HepG2 (cell line): ENCODE results near the gene NAALAD2. TPM values are rescaled to one million over a fixed set of nuclear protein-coding genes. Genes with fewer than 3 reads are reported as not detected.

Source experiments
- BRCA1 ChIP-seq: sonication (generic); formaldehyde crosslinking; IDR thresholded peaks from 2 replicates; pipeline ENCODE4 v1.4.0; 2020; ENCODE audit warnings: missing genetic modification reagents
- CCAR2 ChIP-seq: fragments of 200-400 bp; formaldehyde crosslinking; optimal IDR thresholded peaks from 2 replicates; pipeline ENCODE3; 2018; ENCODE audit warnings: low read depth, mild to moderate bottlenecking, low read length, moderate library complexity
- CHCHD3 ChIP-seq: sonication (generic); formaldehyde crosslinking; IDR thresholded peaks from 2 replicates; pipeline ENCODE4 v1.8.0; 2022; ENCODE audit warnings: mild to moderate bottlenecking, missing genetic modification reagents, moderate library complexity
- ISX ChIP-seq: sonication (generic); formaldehyde crosslinking; conservative IDR thresholded peaks from 2 replicates; pipeline ENCODE4 v1.5.0; 2020; ENCODE audit warnings: missing genetic modification reagents
- PCBP2 ChIP-seq: fragments of 200-400 bp; formaldehyde crosslinking; optimal IDR thresholded peaks from 2 replicates; pipeline ENCODE3; 2018; ENCODE audit warnings: low read length, low read depth; ENCODE audit not compliant: poor library complexity, severe bottlenecking
- RNF2 ChIP-seq: fragments of 450-650 bp; conservative IDR thresholded peaks from 2 replicates; pipeline ENCODE4 v1.6.1; 2016; ENCODE audit warnings: low read depth
- ZBTB37 ChIP-seq: sonication (generic); formaldehyde crosslinking; IDR thresholded peaks from 2 replicates; pipeline ENCODE4 v1.4.0; 2020; ENCODE audit warnings: mild to moderate bottlenecking, missing genetic modification reagents
- ZBTB7A ChIP-seq: sonication (generic); formaldehyde crosslinking; IDR thresholded peaks from 2 replicates; pipeline ENCODE4 v1.8.0; 2022; ENCODE audit warnings: mild to moderate bottlenecking, missing genetic modification reagents
- ZBTB8A ChIP-seq: sonication (generic); formaldehyde crosslinking; IDR thresholded peaks from 2 replicates; pipeline ENCODE4 v1.4.0; 2020; ENCODE audit warnings: mild to moderate bottlenecking, low read depth, missing genetic modification reagents, borderline replicate concordance
- ZNF329 ChIP-seq: sonication (generic); formaldehyde crosslinking; IDR thresholded peaks from 2 replicates; pipeline ENCODE4 v1.9.0; 2021; ENCODE audit warnings: low read depth, mild to moderate bottlenecking, missing genetic modification reagents
- ZNF788 ChIP-seq: sonication (generic); formaldehyde crosslinking; IDR thresholded peaks from 2 replicates; pipeline ENCODE4 v1.5.0; 2020; ENCODE audit warnings: mild to moderate bottlenecking, missing genetic modification reagents, borderline replicate concordance
- ZSCAN30 ChIP-seq: sonication (generic); formaldehyde crosslinking; IDR thresholded peaks from 2 replicates; pipeline ENCODE4 v1.5.0; 2020; ENCODE audit warnings: mild to moderate bottlenecking, missing genetic modification reagents
- polyA plus RNA-seq, 8 experiments: library from polyadenylated mRNA; depleted of rRNA in 3 of 8; stranded (reverse) in 7 of 8; unstranded in 1 of 8; fragments of >200 nt; fragmentation: Illumina TruSeq in 4 of 8; extraction: Trizol in 4 of 8; gene quantifications; 2 replicates each; pipeline versions ENCODE4 v1.2.1 to v1.2.3, GENCODE V29; 2011 to 2016; ENCODE audit warnings: low read depth in 4 of 8, missing spikeins in 1 of 8, mixed read lengths in 1 of 8; ENCODE audit not compliant: insufficient read depth in 1 of 8
- total RNA-seq, 5 experiments: library from RNA; depleted of rRNA; stranded (reverse); fragments of >200 nt; fragmentation: Illumina TruSeq; extraction: Trizol; gene quantifications; 2 replicates each; pipeline ENCODE4 v1.2.3, GENCODE V29; 2016; ENCODE audit warnings: low read depth in 1 of 5
- TF ChIP-seq, protein P1 (sequence below): sonication (generic); formaldehyde crosslinking; IDR thresholded peaks from 2 replicates; pipeline ENCODE4 v1.5.0; 2020; ENCODE audit warnings: mild to moderate bottlenecking, missing genetic modification reagents
- TF ChIP-seq, protein P2 (sequence below): sonication (generic); formaldehyde crosslinking; IDR thresholded peaks from 2 replicates; pipeline ENCODE4 v1.5.0; 2020; ENCODE audit warnings: missing genetic modification reagents
- TF ChIP-seq, protein P3 (sequence below): sonication (generic); formaldehyde crosslinking; IDR thresholded peaks from one replicate; pipeline ENCODE4 v1.5.1; 2020; ENCODE audit warnings: mild to moderate bottlenecking, missing genetic modification reagents; ENCODE audit errors: not compliant biosample characterization

Gene NAALAD2
- total and polyA plus RNA-seq, 2 of the 13 experiments (the other 11 are each of a cell fraction or from before 2014, with no cell fraction given): 8.0 to 8.9 TPM

DNA sequence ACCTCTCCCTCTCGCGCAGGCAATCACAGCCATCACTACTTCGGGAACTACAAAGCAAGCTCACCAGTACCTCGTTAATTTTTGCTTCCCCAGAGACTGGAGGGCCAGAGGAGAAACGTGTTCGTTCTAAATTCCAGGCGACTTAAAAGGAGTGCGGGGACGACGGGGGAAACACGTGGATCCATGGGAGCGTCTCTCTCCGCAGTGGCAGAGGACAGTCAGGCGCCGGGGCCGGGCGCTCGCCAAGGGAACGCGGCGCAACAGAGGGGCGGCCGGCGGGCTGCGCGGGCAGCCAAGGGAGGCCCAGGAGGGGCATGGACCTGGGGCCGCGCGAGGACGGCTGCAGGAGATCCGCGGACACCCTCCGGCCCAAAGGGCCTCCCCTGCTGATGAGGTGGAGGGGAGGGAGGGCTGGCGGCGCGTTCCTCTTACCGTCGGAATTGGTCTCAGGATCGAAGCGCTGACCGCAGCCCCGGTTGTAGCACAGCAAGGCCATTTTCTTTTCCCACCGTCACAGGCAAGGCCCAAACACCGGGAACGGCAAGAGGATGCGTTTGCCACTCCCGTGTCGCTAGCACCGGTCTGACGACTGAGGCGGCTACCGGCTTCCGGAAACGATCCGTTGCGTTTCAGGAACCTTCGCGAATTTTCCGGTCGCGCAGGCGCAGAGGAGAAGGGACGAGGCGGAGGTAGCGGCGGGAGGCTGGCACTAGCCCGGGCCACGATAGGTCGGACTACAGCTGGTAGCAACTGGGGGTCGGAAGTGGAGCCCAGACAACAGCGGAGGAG lies 88.2 kb downstream of the NAALAD2 start, which contains the start of gene CHORDC1 (continued):
- 0 out of 2 replicates have a peak, but pooled peaks have one; percentile 80 for TF ChIP-seq ZNF788 (CRISPR knock-in tag)
- TF ChIP-seq, protein P1, sequence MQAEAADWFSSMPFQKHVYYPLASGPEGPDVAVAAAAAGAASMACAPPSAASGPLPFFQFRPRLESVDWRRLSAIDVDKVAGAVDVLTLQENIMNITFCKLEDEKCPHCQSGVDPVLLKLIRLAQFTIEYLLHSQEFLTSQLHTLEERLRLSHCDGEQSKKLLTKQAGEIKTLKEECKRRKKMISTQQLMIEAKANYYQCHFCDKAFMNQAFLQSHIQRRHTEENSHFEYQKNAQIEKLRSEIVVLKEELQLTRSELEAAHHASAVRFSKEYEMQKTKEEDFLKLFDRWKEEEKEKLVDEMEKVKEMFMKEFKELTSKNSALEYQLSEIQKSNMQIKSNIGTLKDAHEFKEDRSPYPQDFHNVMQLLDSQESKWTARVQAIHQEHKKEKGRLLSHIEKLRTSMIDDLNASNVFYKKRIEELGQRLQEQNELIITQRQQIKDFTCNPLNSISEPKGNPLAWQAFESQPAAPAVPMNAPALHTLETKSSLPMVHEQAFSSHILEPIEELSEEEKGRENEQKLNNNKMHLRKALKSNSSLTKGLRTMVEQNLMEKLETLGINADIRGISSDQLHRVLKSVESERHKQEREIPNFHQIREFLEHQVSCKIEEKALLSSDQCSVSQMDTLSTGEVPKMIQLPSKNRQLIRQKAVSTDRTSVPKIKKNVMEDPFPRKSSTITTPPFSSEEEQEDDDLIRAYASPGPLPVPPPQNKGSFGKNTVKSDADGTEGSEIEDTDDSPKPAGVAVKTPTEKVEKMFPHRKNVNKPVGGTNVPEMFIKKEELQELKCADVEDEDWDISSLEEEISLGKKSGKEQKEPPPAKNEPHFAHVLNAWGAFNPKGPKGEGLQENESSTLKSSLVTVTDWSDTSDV (CRISPR knock-in tag): 0 out of 2 replicates have a peak, but pooled peaks have one; percentile 18
- no peak for TF ChIP-seq CCAR2
- no peak for TF ChIP-seq BRCA1
- no peak for TF ChIP-seq ZBTB7A (CRISPR knock-in tag)
- TF ChIP-seq ZNF329 (CRISPR knock-in tag): no peak
- no peak for TF ChIP-seq PCBP2
- no peak for TF ChIP-seq ZBTB37 (CRISPR knock-in tag)
- no peak for TF ChIP-seq CHCHD3
- TF ChIP-seq ISX: no peak
- TF ChIP-seq ZSCAN30 (CRISPR knock-in tag): no peak
- no peak; the same call in 1 of the 2 replicates for TF ChIP-seq ZBTB8A
- TF ChIP-seq, protein P2, sequence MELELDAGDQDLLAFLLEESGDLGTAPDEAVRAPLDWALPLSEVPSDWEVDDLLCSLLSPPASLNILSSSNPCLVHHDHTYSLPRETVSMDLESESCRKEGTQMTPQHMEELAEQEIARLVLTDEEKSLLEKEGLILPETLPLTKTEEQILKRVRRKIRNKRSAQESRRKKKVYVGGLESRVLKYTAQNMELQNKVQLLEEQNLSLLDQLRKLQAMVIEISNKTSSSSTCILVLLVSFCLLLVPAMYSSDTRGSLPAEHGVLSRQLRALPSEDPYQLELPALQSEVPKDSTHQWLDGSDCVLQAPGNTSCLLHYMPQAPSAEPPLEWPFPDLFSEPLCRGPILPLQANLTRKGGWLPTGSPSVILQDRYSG (CRISPR knock-in tag): no peak
- 0 out of 2 replicates have a peak, but pooled peaks have one; percentile 32 for TF ChIP-seq RNF2
- TF ChIP-seq, protein P3, sequence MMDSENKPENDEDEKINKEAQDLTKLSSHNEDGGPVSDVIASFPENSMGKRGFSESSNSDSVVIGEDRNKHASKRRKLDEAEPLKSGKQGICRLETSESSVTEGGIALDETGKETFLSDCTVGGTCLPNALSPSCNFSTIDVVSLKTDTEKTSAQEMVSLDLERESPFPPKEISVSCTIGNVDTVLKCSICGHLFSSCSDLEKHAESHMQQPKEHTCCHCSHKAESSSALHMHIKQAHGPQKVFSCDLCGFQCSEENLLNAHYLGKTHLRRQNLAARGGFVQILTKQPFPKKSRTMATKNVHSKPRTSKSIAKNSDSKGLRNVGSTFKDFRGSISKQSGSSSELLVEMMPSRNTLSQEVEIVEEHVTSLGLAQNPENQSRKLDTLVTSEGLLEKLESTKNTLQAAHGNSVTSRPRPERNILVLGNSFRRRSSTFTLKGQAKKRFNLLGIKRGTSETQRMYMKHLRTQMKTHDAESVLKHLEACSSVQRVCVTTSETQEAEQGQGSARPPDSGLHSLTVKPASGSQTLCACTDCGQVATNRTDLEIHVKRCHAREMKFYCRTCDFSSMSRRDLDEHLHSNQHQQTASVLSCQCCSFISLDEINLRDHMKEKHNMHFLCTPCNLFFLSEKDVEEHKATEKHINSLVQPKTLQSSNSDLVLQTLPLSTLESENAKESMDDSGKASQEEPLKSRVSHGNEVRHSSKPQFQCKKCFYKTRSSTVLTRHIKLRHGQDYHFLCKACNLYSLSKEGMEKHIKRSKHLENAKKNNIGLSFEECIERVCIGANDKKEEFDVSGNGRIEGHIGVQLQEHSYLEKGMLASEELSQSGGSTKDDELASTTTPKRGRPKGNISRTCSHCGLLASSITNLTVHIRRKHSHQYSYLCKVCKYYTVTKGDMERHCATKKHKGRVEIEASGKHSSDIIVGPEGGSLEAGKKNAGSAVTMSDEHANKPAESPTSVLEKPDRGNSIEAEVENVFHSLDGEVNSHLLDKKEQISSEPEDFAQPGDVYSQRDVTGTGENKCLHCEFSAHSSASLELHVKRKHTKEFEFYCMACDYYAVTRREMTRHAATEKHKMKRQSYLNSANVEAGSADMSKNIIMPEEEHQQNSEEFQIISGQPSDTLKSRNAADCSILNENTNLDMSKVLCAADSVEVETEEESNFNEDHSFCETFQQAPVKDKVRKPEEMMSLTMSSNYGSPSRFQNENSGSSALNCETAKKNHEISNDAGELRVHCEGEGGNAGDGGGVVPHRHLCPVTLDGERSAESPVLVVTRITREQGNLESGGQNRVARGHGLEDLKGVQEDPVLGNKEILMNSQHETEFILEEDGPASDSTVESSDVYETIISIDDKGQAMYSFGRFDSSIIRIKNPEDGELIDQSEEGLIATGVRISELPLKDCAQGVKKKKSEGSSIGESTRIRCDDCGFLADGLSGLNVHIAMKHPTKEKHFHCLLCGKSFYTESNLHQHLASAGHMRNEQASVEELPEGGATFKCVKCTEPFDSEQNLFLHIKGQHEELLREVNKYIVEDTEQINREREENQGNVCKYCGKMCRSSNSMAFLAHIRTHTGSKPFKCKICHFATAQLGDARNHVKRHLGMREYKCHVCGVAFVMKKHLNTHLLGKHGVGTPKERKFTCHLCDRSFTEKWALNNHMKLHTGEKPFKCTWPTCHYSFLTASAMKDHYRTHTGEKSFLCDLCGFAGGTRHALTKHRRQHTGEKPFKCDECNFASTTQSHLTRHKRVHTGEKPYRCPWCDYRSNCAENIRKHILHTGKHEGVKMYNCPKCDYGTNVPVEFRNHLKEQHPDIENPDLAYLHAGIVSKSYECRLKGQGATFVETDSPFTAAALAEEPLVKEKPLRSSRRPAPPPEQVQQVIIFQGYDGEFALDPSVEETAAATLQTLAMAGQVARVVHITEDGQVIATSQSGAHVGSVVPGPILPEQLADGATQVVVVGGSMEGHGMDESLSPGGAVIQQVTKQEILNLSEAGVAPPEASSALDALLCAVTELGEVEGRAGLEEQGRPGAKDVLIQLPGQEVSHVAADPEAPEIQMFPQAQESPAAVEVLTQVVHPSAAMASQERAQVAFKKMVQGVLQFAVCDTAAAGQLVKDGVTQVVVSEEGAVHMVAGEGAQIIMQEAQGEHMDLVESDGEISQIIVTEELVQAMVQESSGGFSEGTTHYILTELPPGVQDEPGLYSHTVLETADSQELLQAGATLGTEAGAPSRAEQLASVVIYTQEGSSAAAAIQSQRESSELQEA (CRISPR knock-in tag): no peak
